ENCODE results near the gene RAD51B. TPM values are rescaled to one million over a fixed set of nuclear protein-coding genes. Genes with fewer than 3 reads are reported as not detected.

Gene RAD51B
- total RNA-seq, 2 donors from 2014 or later, result 9.3 to 12.1 TPM

DNA sequence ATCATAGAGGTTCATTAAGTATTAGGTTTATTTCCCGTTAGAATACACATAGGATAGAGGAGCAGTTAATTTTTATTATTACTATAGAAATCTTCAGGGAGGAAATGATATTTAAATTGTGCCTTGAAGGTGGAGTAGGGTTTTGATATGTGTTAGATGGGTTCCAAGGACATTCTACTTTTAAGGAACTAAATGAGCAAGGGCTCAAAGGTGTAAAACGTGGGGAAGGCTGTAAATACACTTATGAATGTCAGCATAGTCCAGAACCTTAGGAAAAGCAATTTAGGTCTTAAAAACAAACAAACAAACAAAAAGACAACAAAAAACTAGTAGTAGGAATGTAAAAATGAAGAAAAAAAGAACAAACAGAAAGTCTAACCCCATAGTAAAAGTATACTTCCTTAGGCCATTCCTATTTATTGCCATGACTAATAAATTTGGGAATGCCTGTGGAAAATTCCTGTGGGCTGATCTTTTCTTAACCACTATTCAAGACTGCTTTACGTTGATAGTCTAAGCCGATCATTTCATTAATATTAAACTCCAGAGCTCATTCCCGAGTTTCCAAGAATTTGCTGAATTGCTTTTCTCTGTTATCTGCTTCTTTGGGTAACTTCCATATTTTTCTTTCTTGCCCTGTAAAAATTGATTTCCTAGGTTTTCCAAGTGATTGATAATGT lies 180.3 kb downstream of the RAD51B start:
- H3K9me3 ChIP-seq, result no peaks in the 10 kb centered on the region
- H3K27ac ChIP-seq, result no peak overlapping the region
- peaks cover 7 to 17% of the 10 kb centered on the region in 2 donors for H3K4me1 ChIP-seq (ENCODE audit: control insufficient read depth in 1 of 2, low read depth in 2 of 2)
- TF ChIP-seq, protein P1, sequence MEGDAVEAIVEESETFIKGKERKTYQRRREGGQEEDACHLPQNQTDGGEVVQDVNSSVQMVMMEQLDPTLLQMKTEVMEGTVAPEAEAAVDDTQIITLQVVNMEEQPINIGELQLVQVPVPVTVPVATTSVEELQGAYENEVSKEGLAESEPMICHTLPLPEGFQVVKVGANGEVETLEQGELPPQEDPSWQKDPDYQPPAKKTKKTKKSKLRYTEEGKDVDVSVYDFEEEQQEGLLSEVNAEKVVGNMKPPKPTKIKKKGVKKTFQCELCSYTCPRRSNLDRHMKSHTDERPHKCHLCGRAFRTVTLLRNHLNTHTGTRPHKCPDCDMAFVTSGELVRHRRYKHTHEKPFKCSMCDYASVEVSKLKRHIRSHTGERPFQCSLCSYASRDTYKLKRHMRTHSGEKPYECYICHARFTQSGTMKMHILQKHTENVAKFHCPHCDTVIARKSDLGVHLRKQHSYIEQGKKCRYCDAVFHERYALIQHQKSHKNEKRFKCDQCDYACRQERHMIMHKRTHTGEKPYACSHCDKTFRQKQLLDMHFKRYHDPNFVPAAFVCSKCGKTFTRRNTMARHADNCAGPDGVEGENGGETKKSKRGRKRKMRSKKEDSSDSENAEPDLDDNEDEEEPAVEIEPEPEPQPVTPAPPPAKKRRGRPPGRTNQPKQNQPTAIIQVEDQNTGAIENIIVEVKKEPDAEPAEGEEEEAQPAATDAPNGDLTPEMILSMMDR (IDR thresholded peaks at IDR 0.05), result no peak
- H3K36me3 ChIP-seq, result no peaks in the 10 kb centered on the region
- peak overlapping the region; percentile 53 for H3K4me3 ChIP-seq
- no peak for DNase-seq (ENCODE audit: low spot score)
- no peaks in the 10 kb centered on the region for H3K27me3 ChIP-seq (replicated peaks; ENCODE audit: insufficient read depth)
- peak; percentile 58 for ATAC-seq (ENCODE audit: insufficient number of reproducible peaks, low FRiP score, low read depth)

DNA sequence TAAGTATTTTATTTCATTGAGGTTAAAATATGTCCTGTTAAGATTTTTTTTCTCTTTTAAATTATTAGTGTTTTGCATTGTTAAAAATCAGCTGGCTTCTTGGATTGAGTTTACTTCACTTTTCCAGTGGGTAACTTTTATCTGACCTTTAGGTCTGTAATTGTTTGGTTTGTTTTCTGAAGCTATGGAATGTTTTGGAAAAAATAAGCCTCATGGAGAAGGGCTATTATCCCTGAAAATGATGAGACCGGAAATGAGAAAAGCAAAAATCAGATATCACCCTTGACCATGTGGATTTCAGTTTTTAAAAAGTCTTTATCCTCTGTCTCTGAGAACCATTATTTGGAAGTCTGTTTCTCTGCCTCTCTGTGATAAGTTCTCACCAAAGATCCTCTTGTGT lies 180.9 kb downstream of the RAD51B start:
- H3K27ac ChIP-seq, result no peak overlapping the region
- H3K4me1 ChIP-seq (ENCODE audit: control insufficient read depth in 1 of 2, low read depth in 2 of 2), result peaks cover 7 to 17% of the 10 kb centered on the region in 2 donors
- TF ChIP-seq, protein P1 (IDR thresholded peaks at IDR 0.05), result no peak
- no peak for ATAC-seq (ENCODE audit: insufficient number of reproducible peaks, low FRiP score, low read depth)
- H3K27me3 ChIP-seq (replicated peaks; ENCODE audit: insufficient read depth), result no peaks in the 10 kb centered on the region
- H3K9me3 ChIP-seq, result no peaks in the 10 kb centered on the region
- no peaks in the 10 kb centered on the region for H3K36me3 ChIP-seq
- H3K4me3 ChIP-seq, result no peak overlapping the region
- no peak for DNase-seq (ENCODE audit: low spot score)

DNA sequence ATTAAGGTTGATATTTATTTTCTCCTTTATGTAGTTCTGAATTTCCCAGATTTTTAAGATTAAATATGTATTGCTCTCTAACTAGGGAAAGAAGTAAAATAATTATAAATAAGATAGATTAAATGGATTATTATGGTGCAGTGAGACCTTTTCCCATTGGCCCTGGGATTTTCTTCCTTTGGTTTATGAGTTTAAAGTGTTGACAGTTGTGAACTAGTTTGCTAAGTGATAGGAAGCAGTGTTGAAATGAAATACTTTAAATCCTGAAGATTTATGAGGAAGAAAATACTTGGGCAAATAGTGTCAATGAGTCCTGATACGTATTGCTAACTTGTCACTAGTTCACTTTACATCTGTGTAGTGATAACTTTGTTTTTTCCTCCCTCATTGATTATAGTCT lies 188.9 kb downstream of the RAD51B start:
- Histone ChIP-seq H3K36me3 (no peaks in the 10 kb centered on the region), H3K4me3 (no peak overlapping the region), H3K27me3 (replicated peaks; ENCODE audit: insufficient read depth) (no peaks in the 10 kb centered on the region), H3K27ac (no peak overlapping the region), H3K4me1 (ENCODE audit: control insufficient read depth in 1 of 2, low read depth in 2 of 2) (peaks cover 7 to 14% of the 10 kb centered on the region in 2 donors), H3K9me3 (no peaks in the 10 kb centered on the region)
- DNase-seq (ENCODE audit: low spot score), result no peak
- ATAC-seq (ENCODE audit: insufficient number of reproducible peaks, low FRiP score, low read depth), result no peak
- TF ChIP-seq, protein P1 (IDR thresholded peaks at IDR 0.05), result no peak

DNA sequence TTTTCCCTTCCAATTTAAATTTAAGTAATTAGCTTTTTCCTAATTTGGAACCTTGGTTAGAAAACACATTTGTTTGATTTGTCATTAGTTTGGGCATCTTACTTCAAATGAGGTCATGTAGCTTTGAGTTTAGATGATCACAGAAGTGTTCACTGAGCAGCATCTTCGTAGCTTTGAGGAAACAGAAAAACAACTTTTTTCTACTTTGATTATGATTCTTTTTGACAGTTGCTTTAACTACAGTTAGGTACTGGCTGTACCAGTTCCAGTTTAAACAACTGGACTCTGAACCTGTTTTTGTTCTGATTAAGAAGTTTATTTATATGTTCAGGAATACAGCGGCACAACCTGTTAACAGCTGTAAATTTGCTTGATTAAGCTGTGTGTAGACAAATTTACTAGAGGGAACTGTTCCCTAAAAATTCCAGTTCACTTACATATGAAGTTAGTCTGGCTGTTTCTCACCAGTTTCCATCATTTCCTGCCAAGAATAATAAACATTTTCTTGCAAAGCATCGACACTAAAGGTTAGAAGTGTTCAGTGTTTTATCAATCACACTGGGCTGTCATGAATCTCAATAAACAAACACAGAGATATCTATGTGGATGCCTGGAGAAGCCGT lies 191.9 kb downstream of the RAD51B start:
- Histone ChIP-seq H3K4me1 (ENCODE audit: control insufficient read depth in 1 of 2, low read depth in 2 of 2) (peaks cover 7 to 14% of the 10 kb centered on the region in 2 donors), H3K9me3 (no peaks in the 10 kb centered on the region), H3K4me3 (peak overlapping the region; percentile 4), H3K36me3 (no peaks in the 10 kb centered on the region), H3K27me3 (replicated peaks; ENCODE audit: insufficient read depth) (no peaks in the 10 kb centered on the region), H3K27ac (peak overlapping the region in 1 of 2 donors; percentile 9)
- ATAC-seq (ENCODE audit: insufficient number of reproducible peaks, low FRiP score, low read depth) (no peak), DNase-seq (ENCODE audit: low spot score) (no peak)
- TF ChIP-seq, protein P1 (IDR thresholded peaks at IDR 0.05), result no peak

DNA sequence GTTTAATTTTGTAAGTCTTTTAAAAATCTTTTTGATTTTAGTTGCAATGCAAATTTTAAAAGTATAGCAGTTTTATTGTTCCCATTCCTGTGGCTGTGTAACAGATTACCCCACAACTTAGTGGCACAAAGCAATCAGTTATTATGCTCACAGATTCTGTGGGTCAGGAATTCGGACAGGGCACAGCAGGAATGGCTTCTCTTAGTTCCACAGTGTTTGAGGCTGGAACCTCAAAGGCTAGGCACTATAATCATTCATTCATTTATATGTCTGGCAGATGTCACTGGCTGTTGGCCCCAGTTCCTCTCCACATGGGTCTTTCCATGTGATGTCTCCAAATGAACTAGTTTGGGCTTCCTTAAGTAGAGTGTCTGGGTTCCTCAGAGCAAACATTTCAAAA lies 193.3 kb downstream of the RAD51B start:
- Histone ChIP-seq H3K4me1 (ENCODE audit: control insufficient read depth in 1 of 2, low read depth in 2 of 2) (peaks cover 7 to 14% of the 10 kb centered on the region in 2 donors), H3K27ac (no peak overlapping the region)
- DNase-seq (ENCODE audit: low spot score), result no peak

More for the DNA sequence above, 193.3 kb downstream of the RAD51B start:
- TF ChIP-seq, protein P1 (IDR thresholded peaks at IDR 0.05), result no peak
- Histone ChIP-seq H3K27me3 (replicated peaks; ENCODE audit: insufficient read depth) (no peaks in the 10 kb centered on the region), H3K9me3 (no peaks in the 10 kb centered on the region), H3K4me3 (no peak overlapping the region), H3K36me3 (no peaks in the 10 kb centered on the region)
- no peak for ATAC-seq (ENCODE audit: insufficient number of reproducible peaks, low FRiP score, low read depth)

Measured in thoracic aorta (tissue), 2 donors.